DMS153 treated with DMSO at 0.1 percent for 48 hours (cell line): ENCODE measurements around the gene RPL9.
"Not testable (repeated sequence)": the region's sequence is repeated elsewhere in the genome, so short reads cannot be mapped to it uniquely, and the experiment has no call there.

ENCODE experiments used
- DNase-seq: peaks from one replicate; lab custom pipeline; 2025; ENCODE audit not compliant: unreplicated experiment; lab: John Stamatoyannopoulos, UW

RPL9 gene

GRCh38 chr4:39458505-39459300 lies at the start of gene RPL9, which contains the start of gene LIAS:
RPL9 (minus strand) TSS chr4:39458922; CDS start chr4:39458439, 483 bp downstream.
LIAS (plus strand) TSS chr4:39459056; CDS start chr4:39459118, 62 bp downstream.
- DNase-seq: peak; percentile 53

GRCh38 chr4:39505581-39505980 lies 46.9 kb upstream of the RPL9 start:
- no peak for DNase-seq

DNA sequence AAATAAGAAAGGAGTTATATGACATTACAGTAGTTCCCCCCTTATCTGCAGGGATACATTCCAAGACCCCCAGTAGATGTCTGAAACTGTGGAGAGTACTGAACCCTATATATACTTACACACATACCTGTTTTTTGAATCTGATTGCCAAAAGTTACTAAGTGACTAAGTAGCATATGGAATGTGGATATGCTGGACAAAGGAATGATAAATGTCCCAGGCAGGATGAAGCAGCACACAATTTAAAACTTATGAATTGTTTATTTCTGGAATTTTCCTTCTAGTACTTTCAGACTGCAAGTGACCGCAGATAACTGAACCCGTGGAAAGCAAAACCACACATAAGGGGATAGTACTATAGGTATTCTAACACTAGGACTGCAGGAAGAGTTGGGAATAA lies 45.8 kb upstream of the RPL9 start:
- no peak for DNase-seq

- not testable (repeated sequence) for DNase-seq
Measured at GRCh38 chr4:39502664-39503035, 43.9 kb upstream of the RPL9 start.

DNA sequence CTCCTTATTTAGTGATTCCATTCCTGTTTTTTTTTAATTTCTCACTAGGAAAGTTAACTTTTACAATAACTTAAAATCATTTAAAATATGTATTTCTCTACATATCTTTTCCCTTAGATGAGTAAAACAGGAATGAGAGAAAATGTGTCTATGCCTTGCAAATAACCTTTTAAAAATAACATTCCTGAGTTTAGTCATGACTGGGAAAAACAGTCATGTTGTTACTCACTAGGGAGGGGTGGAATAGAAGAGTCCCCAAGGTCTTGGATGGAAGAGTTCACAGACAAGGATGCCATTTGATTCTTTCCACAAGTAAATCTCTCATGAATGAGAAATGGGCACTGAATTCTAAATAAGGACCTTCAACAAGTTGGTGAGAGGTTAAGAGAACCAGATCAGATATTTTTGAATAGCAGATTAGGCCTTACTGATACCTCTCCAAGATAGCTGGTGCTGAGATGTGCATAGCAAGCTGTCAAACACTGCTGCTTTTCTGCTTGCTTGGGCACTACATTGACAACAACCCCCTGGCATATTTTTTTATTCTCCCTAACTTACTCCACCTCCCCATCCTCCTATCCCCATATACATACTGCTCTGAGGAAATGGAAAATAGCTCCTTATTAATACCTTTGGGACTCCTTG lies 43.4 kb upstream of the RPL9 start:
- no peak for DNase-seq

DNA sequence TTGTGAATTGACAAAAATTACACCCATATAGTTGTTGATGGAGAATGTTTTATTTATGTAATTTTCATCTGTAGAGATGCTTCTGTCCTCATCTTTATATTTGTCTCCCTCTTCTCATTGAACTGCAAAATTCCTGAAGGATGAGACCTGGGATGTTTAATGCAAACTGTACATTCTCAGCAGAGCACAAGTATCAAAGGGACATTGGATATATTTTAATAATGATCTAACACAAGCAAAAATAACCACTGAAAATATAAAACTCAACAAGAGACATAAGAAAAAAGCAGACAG lies 40.0 kb upstream of the RPL9 start:
- no peak for DNase-seq

DNA sequence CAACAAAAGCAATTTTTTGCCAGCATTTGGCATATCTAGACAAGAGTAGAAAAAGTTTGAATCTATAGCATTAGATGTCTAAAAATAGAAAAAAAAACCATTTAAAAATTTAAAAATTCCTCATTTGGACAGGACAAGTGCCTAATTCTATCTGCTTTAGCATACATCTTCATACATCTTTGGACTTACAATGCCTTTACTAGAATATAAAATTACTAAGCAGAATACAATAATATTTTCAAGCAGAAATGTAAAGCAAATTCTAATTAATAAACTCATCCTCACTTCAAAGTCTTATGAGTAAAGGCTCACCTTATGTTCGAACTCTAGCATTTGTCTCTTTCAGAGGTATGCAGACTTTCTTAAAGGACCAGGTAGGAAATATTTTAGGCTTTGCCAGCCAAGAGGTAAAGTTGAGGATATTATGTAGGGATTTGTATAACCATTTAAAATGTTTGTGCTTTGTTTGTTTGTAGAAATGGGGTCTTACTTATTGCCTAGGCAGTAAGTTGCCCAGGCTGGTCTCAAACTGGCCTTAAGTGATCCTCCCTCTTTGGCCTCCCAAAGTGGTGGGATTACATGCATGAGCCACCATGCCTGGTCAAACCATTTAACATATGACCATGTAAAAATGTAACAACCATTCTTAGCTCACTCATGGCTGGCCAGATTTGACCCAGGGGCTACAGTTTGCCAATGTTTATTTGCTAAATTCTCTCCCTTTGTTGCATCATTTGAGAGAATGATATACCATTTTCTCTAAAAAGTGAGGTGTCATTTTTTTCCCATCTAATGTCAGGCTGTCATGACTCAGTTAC lies 39.4 kb upstream of the RPL9 start:
- no peak for DNase-seq

- DNase-seq: no peak
Measured at GRCh38 chr4:39495446-39496213, 36.9 kb upstream of the RPL9 start.

DNA sequence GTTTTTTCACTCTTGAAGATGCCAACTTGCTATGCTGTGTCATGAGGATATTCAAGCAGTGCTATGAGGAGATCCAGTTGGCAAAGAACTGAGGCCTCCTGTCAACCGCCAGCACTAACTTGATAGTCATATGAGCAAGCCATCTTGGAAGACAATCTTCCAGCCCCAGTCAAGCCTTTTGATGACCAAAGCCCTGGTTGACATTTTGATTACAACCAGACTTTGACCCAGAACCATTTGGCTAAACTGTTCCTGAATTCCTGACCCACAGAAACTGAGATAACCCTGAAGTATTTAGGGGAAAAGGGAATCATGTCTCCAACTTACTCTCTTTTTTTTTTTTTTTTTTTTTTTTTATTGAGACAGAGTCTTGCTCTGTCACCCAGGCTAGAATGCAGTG lies 35.6 kb upstream of the RPL9 start:
- DNase-seq: no peak

DNA sequence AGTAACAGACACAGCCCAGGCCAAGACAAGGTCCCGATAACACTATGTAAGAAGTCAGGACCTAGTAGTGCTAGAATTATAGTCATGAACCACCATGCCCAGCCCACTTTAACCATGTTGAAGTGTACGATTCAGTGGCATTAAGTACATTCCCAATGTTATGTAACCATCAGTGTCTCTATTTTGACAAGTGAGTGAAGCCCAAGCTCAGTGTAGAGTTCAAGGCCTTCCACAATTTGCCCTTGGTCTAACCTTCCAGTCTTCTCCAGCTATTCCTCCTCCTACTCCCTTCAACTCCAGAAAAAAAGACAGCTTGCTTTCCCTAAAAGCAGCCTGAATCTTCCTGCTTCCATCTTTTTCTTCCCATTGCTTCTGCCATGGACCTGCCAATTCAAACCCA lies 31.6 kb upstream of the RPL9 start:
- no peak for DNase-seq

DNA sequence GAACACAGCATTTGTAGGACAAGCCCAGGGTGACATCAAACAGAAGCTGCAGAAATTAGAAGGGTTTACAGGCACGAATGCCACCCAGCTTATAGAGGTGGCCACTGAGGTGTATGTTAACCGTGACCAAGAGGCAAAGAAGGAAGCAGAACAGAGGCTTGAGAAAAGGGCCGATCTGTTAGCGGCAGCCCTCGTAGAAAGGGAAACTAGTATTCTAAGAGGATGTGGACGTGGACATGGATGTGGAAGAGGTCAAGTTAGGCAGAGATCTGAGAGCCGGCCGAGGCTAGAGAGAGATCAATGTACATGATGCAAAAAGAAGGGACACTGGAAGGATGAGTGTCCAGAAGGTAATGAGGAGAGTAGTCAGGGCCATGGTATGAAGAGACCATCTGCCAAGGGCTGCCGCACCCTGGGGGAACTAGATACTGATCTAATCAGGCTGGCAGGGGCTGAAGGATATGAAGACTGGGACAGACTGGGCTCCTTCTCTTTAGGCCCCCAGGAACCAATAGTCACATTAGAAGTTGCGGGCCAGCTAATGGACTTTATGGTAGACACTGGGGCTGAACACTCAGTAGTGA lies 27.6 kb upstream of the RPL9 start:
- no peak for DNase-seq

- no peak for DNase-seq
Measured at GRCh38 chr4:39484582-39485272, 26.0 kb upstream of the RPL9 start.

- no peak for DNase-seq
Measured at GRCh38 chr4:39480902-39481695, 22.4 kb upstream of the RPL9 start.

DNA sequence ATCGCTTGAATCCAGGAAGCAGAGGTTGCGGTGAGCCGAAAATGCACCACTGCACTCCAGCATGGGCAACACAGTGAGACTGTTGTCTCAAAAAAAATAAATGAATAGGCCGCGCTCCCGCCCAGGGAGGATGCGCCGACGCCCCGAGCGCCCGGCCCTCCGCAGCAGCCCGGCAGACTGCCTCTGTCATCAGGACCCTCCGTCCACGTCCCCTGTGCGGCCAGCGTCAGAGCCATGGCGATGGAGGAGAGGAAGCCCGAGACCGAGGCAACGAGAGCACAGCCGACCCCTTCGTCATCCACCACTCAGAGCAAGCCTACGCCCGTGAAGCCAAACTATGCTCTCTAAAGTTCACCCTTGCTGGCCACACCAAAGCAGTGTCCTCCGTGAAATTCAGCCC lies 21.5 kb upstream of the RPL9 start:
- DNase-seq: no peak

DNA sequence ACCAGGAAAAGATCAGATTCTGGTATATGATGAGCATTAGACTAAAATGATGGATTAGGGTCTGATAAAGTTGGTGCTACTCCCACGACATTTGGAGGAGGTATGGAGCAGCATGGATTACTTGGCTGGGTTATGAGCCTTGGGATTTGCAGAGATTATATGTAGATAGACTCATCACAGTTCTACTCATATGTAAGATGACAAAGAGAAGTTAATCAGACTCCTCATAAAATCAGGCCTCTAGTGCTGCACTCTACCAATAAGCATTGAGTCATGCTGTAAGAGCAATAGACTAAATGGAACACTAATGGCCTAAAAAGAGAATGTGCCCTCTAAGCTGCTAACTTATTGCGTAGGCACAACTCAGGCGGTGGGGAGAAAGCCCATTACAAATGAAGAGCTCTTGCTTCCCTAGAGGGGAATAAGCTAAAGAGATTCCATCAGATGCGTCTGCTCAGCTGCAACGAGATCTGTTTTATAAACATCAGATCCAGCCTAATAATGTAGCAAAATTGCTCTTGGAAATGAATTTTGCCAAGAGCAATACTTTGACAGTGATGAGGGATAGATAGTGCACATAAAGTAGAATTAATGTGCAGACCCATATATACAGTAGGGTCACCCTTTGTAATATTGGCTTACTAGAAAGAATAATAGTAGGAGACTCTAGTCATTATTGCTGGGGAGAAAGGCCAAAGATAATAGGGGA lies 17.6 kb upstream of the RPL9 start:
- DNase-seq: no peak

GRCh38 chr4:39472396-39472795 lies 13.7 kb upstream of the RPL9 start:
- DNase-seq: no peak

- DNase-seq: no peak
Measured at GRCh38 chr4:39470402-39470801, 11.7 kb upstream of the RPL9 start.

DNA sequence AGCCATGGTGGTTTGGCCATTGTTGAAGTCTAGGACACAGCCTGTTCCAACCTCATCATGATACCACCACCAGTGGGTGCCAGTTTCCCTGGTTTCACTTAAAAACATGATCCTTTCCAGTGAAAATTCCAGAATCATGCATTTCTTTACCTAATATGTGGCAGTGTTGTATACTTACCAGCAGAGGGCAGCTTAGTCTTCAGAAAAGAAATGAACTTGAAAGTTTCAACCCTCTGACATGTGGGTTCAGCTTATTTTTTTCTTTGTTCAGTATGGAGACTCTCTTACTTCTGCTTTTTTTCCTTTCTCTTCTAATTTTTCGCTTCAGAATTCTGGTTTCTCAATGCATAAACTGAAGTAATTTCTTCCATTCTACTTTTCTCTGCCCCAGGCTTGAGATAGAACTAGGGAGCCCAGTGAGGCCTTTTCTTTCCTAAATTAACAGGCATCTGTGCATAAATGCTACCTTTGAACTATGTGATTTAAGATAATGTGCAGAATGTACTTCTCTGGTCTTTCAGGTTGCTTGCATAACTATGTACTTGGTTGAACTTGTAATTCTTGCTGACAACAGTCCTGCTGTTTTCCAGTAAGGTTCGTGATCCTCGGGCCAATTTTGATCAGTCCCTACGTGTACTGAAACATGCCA lies 10.8 kb upstream of the RPL9 start:
- DNase-seq: peak; percentile 2
